Activated T-cell treated with anti-CD3 and anti-CD28 coated beads for 4 hours (primary cell): Measurements from ENCODE around the gene ZNF133.
"Not testable (repeated sequence)": the region's sequence is repeated elsewhere in the genome, so short reads cannot be mapped to it uniquely, and the experiment has no call there.

Experiments used
- DNase-seq: peaks from one replicate; pipeline ENCODE4 v3.0.0-alpha.2; 2020

ZNF133 gene

GRCh38 chr20:18287915-18288748 lies at the start of gene ZNF133:
Gene ZNF133, plus strand, starts transcription at chr20:18288527. Its CDS starts 17,160 bp downstream, at chr20:18305687.
- DNase-seq: peak; percentile 99

DNA sequence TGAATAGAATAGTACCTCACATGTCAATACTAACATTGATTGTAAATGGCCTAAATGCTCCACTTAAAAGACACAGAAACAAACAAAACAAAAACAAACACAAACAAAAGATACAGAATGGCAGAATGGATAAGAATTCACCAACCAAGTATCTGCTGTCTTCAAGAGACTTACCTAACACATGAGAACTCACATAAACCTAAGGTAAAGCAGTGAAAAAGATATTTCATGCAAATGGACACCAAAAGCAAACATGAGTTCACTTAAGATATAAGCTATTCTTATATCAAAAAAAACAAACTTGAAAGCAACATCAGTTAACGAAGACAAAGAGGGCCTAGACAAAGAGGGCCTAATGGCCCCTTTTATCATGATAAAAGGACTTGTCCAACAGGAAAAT lies 47.3 kb upstream of the ZNF133 start:
- no peak for DNase-seq

GRCh38 chr20:18243802-18244201 lies 44.5 kb upstream of the ZNF133 start:
- DNase-seq: no peak

- DNase-seq: not testable (repeated sequence)
Measured at GRCh38 chr20:18248545-18248944, 39.8 kb upstream of the ZNF133 start.

- DNase-seq: no peak
Measured at GRCh38 chr20:18250217-18250616, 38.1 kb upstream of the ZNF133 start.

DNA sequence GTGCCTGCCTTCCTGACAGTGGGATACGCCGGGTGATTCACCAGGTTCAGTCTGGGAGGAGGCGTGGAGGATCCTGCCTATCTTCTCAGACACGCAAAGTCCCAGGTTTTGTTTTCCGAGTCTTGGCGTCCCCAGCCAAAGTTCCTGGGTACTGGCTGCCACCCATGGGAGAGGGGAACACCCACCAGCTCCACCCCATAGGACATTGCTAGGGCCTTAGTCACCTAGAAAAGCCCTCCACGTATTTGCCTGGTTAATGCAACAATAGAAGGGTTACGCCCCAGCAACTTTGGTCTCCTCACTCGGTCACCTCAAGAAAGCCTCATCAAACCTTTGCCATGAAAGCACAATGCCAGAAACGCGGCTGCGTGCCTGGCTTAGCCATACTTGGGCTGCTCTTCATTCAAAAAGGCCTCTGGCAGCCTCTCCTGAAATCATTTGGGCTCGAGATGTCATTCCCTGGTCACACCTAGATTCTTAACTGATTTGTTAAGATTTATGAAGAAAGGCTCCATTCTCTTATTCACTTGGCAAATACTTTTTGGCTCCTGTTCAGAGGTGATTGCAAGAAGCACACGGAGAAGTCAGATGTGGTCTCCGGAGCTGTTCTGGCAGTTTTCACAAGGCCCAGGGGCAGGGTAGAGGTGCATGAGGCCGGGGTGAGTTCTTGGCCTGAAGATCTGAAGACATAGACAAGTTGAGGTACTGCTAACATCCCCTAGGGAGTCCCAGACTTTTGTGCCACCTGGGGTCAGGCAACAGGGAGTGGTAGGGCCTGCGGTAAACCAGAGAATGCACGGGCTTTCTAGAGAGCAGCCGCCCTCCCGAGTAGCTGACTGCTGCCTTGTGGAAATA lies 35.5 kb upstream of the ZNF133 start:
- DNase-seq: no peak

GRCh38 chr20:18254615-18255014 lies 33.7 kb upstream of the ZNF133 start:
- DNase-seq: no peak

GRCh38 chr20:18255526-18255925 lies 32.8 kb upstream of the ZNF133 start:
- no peak for DNase-seq

- no peak for DNase-seq
Measured at GRCh38 chr20:18256440-18257090, 31.8 kb upstream of the ZNF133 start.

- DNase-seq: no peak
Measured at GRCh38 chr20:18258126-18258860, 30.0 kb upstream of the ZNF133 start.

- DNase-seq: no peak
Measured at GRCh38 chr20:18259730-18260129, 28.6 kb upstream of the ZNF133 start.

GRCh38 chr20:18263723-18264122 lies 24.6 kb upstream of the ZNF133 start:
- no peak for DNase-seq

DNA sequence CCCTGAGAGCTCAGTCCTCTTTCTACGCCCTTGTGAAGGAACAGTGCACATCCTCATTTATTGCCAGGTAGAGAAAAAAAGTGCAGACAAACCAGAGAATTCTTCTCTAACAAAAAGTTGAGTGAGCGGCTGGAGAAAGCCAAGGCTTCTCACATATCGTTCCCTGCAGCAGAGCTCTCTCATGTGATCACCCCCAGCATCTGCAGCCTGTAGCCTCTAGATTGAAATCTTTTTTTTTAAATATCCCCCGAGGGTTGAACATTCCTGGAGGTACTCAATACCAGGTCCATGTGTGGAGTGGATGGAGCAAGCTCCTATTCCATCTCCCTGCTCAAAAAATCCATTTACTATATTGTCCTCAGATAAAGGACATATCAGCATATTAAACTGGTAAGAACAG lies 22.9 kb upstream of the ZNF133 start:
- no peak for DNase-seq

DNA sequence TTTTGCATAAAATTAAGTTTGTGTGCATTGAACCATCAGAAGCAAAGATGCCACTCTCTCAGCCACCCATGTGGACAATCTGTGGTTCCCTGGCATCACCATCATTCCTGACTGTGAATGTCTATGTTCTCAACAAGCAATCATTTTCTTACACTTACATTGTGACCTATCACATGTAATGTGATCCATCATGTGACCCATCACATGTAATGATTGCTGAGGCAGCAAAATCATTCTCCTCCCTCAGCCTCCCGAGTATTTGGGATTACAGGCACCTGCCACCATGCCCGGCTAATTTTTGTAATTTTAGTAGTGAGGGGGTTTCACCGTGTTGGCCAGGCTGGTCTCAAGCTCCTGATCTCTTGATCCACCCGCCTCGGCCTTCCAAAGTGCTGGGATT lies 22.0 kb upstream of the ZNF133 start:
- no peak for DNase-seq

DNA sequence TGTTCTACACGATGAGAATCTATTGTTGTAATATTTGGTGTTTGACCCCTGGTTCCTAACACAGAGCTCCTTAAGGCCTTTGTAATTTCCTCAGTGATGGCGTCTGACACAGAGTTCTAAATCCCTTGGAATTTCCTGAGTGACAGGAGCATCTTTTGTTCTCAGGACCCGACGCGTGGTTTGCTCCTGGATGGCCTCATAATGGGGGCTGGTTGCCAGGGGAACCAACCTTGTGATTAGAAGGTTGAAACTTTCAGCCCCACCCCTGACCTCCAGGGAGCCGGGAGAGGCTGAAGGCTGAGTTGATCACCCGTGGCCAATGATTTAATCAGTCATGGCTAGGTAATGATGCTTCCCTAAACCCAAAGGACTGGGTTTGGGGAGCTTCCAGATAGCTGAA lies 20.5 kb upstream of the ZNF133 start:
- DNase-seq: no peak

DNA sequence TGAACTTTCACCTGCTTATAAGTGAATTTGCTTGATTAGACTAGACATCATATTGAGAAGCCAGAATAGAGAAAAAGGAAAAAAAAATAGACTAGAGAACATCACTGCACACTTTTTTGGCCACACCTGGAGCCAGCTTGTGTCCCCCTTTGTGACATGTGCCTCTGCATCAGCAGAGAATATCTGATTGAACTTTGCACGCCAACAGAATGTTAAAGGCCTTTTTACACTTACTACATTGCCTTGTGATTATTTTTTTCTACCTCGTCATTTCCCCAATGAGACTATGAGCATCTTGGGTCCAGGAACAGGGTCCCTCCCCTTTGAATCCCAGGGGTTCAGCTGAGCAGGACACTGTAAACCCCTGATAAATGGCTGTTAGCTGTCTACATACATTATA lies 17.2 kb upstream of the ZNF133 start:
- DNase-seq: no peak

DNA sequence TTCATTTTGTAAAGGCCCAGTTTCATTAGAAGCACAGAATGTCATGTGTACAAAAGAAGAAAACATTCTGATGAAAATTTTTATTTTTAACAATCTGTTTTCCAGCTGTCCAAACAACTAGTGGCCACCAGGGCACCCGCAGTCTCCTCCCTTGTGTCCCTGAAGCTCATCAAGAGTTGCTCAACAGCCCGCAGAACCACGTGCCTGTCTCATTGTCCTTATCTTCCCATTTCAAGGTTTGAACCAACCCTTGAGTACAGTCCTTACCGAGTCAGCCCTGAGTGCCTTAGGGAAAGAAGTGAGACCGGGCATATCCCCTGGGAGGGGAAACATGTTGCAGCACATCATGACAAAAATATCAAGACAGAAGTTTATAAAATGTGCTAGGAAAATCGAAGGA lies 15.9 kb upstream of the ZNF133 start:
- no peak for DNase-seq

- DNase-seq: no peak
Measured at GRCh38 chr20:18273738-18274137, 14.6 kb upstream of the ZNF133 start.

DNA sequence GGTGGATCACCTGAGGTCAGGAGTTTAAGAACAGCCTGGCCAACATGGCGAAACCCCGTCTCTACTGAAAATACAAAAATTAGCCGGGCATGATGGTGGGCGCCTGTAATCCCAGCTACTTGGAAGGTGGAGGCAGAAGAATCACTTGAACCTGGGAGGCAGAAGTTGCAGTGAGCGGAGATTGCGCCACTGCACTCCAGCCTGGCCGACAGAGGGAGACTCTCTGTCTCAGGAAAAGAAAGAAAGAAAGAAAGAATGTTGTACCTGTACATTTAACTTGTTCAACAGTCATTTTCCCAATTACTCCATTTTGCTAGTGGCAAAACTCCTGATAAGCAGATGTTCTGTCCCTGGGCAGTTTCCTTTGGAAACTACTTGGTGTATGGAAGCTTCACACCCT lies 12.4 kb upstream of the ZNF133 start:
- DNase-seq: not testable (repeated sequence)

DNA sequence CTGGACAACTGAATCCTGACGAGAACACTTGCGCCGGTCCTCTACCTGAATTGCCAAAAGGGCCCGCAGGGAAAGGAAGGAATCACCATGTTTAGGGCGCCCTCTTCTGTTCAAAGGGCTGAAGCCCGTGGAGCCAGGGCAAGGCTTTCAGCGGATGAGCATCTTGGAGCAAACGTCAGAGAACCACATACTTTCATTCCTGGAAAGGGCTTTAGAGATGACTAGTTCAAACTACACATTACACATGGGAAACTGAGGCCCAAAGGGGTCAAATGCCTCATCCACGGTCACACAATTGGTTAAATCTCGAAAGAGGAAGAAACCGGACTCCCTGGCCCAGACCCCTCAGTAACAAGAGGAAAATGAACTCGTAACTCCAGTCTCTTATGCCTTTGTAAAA lies 11.5 kb upstream of the ZNF133 start:
- DNase-seq: peak; percentile 33

- no peak for DNase-seq
Measured at GRCh38 chr20:18279242-18279641, 9.1 kb upstream of the ZNF133 start.

- no peak for DNase-seq
Measured at GRCh38 chr20:18284805-18285533, 3.4 kb upstream of the ZNF133 start.
